GM18505 (cell line): Measurements from ENCODE around the gene NUP43.
"Not testable (repeated sequence)": the region's sequence is repeated elsewhere in the genome, so short reads cannot be mapped to it uniquely, and the experiment has no call there.

Source experiments
- ATAC-seq: cut with Tn5 transposase; IDR thresholded peaks from one replicate; pipeline ENCODE4 v1.9.1; 2021; ENCODE audit not compliant: unreplicated experiment
- POLR2A ChIP-seq: IDR thresholded peaks from 4 replicates; pipeline ENCODE4 v1.6.1; 2011; ENCODE audit warnings: borderline replicate concordance; ENCODE audit not compliant: insufficient read depth, insufficient read length; ENCODE audit errors: extremely low read depth

The NUP43 gene

DNA sequence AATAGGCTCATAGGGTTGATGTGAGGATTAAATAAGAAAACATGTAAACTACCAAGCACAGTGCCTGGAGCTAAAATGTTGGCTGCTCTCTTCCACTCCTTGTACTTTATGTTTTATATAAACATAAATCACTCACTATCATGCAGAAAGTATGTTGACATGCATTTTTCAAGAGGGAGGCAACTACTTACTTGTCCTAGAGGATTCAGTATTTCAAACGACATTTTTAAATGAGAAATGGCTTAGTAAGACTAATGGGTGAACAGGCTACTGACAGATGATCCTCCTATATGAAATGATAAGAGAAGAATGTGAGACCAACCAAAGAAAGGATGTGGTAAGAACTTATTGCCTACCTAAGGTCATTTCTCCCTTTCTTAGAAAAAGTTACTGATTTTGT, 49.4 kb downstream of the NUP43 start:
- no peak for ATAC-seq
- TF ChIP-seq POLR2A: no peak

- no peak for TF ChIP-seq POLR2A
Measured at GRCh38 chr6:149694921-149695320, 51.4 kb downstream of the NUP43 start.

DNA sequence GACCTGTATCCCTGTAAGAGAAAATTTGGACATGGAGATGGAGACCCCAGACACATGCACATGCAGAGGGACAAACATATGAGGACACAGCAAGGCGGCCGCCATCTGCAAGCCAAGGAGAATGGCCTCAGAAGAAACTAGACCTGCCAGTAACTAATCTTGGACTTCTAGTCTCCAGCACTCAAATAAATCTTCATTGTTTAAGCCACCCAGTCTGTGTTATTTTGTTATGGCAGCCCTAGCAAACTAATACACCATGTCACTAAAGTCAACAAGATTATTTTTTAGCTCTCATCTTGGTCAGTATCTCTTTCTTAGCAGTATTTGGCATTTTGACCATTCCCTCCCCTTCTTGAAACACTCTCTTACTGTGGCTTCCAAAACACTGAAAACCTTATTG, 55.1 kb downstream of the NUP43 start:
- TF ChIP-seq POLR2A: no peak
- no peak for ATAC-seq

More at GRCh38 chr6:149694921-149695320, 51.4 kb downstream of the NUP43 start:
- no peak for ATAC-seq

DNA sequence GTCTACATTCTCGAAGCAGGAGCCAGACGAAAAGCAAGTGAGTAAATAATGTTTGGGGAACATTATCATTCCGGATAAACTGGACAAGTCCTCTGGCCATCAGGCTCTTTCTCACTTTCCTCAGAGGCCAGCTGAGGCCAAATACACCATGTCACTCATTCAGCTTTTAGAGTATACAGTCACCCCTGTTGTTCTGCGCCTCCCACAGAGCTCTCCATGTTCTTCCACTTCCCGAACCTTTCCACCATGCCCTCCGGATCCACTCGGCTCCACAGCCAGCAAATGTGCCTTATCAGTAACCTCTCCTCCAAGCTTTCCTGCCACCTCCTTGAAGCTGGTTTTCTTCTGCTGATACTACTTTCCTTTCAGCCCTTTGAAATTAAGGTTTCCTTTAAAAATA, 60.1 kb downstream of the NUP43 start:
- no peak for ATAC-seq
- TF ChIP-seq POLR2A: peak; percentile 17

- no peak for TF ChIP-seq POLR2A
- ATAC-seq: no peak
Measured at GRCh38 chr6:149683256-149683859, 63.0 kb downstream of the NUP43 start.

DNA sequence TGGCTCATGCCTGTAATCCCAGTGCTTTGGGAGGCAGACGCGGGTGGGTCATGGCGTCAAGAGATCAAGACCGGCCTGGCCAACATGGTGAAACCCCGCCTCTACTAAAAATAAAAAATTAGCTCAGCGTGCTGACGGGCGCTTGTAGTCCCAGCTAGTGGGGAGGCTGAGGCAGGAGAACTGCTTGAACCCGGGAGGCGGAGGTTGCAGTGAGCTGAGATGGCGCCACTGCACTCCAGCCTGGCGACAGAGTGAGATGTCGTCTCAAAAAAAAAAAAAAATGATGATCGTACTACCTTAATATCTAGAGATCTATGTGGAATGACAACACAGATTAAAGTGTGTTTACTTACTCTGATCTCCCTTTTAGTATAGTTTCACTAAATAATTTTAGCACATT, 64.5 kb downstream of the NUP43 start:
- not testable (repeated sequence) for ATAC-seq

DNA sequence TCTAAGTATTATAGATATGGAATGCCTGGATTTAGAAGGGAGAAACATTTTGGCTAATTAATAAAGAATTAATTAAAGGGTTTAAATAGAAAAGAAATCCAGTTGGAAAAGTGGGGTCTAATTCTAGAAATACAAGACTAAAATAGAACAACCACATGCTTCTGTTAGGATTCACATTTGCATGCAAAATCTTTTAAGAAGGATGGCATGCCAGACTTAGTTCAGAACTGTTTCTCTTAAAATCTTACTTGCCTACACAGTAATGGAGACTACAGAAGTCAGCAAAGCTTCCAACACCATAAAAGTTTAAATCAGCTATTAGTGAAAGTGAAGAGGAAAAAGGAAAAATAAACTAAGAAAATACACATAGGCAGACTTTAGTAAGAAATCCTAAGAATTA, 65.1 kb downstream of the NUP43 start:
- ATAC-seq: no peak

DNA sequence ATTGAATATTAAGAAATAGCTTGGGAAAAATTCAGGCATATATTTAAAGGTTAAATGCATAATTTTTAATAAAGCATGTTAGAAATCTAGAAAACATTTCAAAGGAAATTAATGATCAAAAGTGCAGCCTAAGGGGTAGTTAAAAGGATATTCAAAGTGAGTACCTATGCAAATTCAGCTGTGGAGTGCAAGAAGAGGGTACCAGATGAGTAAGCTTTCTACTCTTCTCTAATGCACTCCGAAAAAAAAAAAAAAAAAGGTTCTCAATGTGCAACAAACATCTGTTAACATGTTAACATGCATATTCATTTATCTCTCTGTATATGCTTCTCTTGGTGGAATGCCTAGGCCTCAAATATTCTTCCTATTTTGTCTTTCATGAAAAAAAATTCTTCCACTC, 65.8 kb downstream of the NUP43 start:
- no peak for TF ChIP-seq POLR2A
- no peak for ATAC-seq

More for the DNA sequence above, 65.1 kb downstream of the NUP43 start:
- no peak for TF ChIP-seq POLR2A
